Type B pancreatic cell (in vitro differentiated cells): ENCODE data around the gene AMIGO3. TPM values are rescaled to one million over a fixed set of nuclear protein-coding genes. Genes with fewer than 3 reads are reported as not detected.

Experiments
- DNase-seq: peaks from one replicate; pipeline ENCODE4 v3.0.0; 2021; ENCODE audit warnings: mixed read lengths; ENCODE audit not compliant: unreplicated experiment; ENCODE audit errors: extremely low spot score
- H3K27ac Mint-ChIP-seq: 2 replicates; pipeline ENCODE4 v1.8.0; 2021; ENCODE audit warnings: mild to moderate bottlenecking, mixed read lengths
- H3K27me3 Mint-ChIP-seq: 2 replicates; pipeline ENCODE4 v1.8.0; 2021; ENCODE audit warnings: mixed read lengths
- H3K36me3 Mint-ChIP-seq: 2 replicates; pipeline ENCODE4 v1.8.0; 2021; ENCODE audit warnings: mixed read lengths
- H3K4me1 Mint-ChIP-seq: one replicate; pipeline ENCODE4 v1.8.0; 2021; ENCODE audit warnings: mixed read lengths; ENCODE audit not compliant: unreplicated experiment
- H3K4me3 Mint-ChIP-seq: 2 replicates; pipeline ENCODE4 v1.8.0; 2021; ENCODE audit warnings: mild to moderate bottlenecking, mixed read lengths
- H3K9me3 Mint-ChIP-seq: 2 replicates; pipeline ENCODE4 v1.8.0; 2021; ENCODE audit warnings: mixed read lengths
- CTCF ChIP-seq: fragments of 200-600 bp; sonication (generic); conservative IDR thresholded peaks from 2 replicates; pipeline ENCODE4 v1.5.0; 2021; ENCODE audit warnings: antibody characterized with exemption, mild to moderate bottlenecking
- total RNA-seq: library from RNA; stranded (reverse); gene quantifications from 2 replicates; pipeline ENCODE4 v1.2.1, GENCODE V29; 2021; ENCODE audit warnings: low replicate concordance

Gene AMIGO3
- total RNA-seq, 1 donor from 2014 or later: 0.36 TPM

DNA sequence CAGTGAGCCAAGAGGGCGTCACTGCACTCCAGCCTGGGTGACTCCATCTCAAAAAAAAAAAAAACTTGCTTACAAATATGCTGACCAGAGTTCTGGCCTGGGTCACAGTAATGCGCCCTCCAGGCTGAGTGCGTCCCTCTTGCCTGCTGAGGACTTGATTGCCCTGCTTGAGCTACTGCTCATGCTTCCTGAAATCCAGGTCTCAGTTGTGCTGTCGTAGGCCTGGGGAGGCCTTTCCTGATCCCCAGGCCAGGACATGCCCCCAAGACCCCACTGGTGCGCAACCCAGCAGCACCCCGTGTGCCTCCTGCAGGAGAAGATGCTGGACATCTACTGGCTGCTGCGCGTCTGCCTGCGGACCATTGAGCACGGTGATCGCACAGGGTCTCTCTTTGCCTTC lies 7.3 kb downstream of the AMIGO3 start:
- DNase-seq: no peak
- Mint-ChIP-seq H3K36me3 (peaks cover 4% of the 10 kb centered on the region), H3K4me3 (no peak overlapping the region), H3K9me3 (no peaks in the 10 kb centered on the region), H3K27me3 (no peaks in the 10 kb centered on the region), H3K4me1 (no peaks in the 10 kb centered on the region), H3K27ac (no peak overlapping the region)
- TF ChIP-seq CTCF: no peak

- no peaks in the 10 kb centered on the region for H3K4me1 Mint-ChIP-seq
- no peak for DNase-seq
- H3K9me3 Mint-ChIP-seq: no peaks in the 10 kb centered on the region
- H3K27ac Mint-ChIP-seq: no peak overlapping the region
- no peaks in the 10 kb centered on the region for H3K27me3 Mint-ChIP-seq
- H3K36me3 Mint-ChIP-seq: peaks cover 6% of the 10 kb centered on the region
- H3K4me3 Mint-ChIP-seq: no peak overlapping the region
- no peak for TF ChIP-seq CTCF
Measured at GRCh38 chr3:49711489-49711888, 8.0 kb downstream of the AMIGO3 start.

DNA sequence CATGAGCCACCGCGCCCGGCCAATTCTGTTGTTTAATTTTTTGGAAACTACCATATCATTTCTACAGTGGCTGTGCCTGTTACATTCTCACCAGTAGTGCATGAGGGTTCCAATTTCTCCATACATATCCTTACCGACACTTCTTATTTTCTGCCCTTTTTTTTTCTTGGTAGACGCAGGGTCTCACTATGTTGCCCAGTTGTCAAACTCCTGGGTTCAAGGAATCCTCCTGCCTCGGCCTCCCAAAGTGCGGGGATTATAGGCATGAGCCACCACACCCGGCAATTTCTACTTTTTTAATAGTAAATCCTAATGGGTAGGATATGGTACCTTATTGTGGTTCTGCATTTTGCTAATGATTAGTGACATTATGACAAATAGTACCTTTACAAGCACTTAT lies 9.6 kb downstream of the AMIGO3 start:
- peaks cover 6% of the 10 kb centered on the region for H3K36me3 Mint-ChIP-seq
- H3K4me3 Mint-ChIP-seq: no peak overlapping the region
- no peak for TF ChIP-seq CTCF
- no peaks in the 10 kb centered on the region for H3K4me1 Mint-ChIP-seq
- no peaks in the 10 kb centered on the region for H3K9me3 Mint-ChIP-seq
- no peaks in the 10 kb centered on the region for H3K27me3 Mint-ChIP-seq
- no peak for DNase-seq
- H3K27ac Mint-ChIP-seq: no peak overlapping the region

- Mint-ChIP-seq H3K4me1 (no peaks in the 10 kb centered on the region), H3K4me3 (no peak overlapping the region), H3K27ac (no peak overlapping the region), H3K9me3 (no peaks in the 10 kb centered on the region), H3K36me3 (peaks cover 6% of the 10 kb centered on the region), H3K27me3 (no peaks in the 10 kb centered on the region)
- no peak for DNase-seq
- no peak for TF ChIP-seq CTCF
Measured at GRCh38 chr3:49707113-49707480, 12.4 kb downstream of the AMIGO3 start.

GRCh38 chr3:49706456-49707112 lies 12.9 kb downstream of the AMIGO3 start:
- Mint-ChIP-seq H3K9me3 (no peaks in the 10 kb centered on the region), H3K27ac (no peak overlapping the region), H3K4me3 (no peak overlapping the region), H3K36me3 (peaks cover 6% of the 10 kb centered on the region), H3K27me3 (no peaks in the 10 kb centered on the region), H3K4me1 (no peaks in the 10 kb centered on the region)
- no peak for TF ChIP-seq CTCF
- no peak for DNase-seq
